Subcutaneous adipose tissue (tissue), 4 donors: ENCODE measurements around the gene PGAP3. TPM values are rescaled to one million over a fixed set of nuclear protein-coding genes. Genes with fewer than 3 reads are reported as not detected.

Experiments used
- CTCF ChIP-seq: fragments of 450-650 bp; IDR thresholded peaks from one replicate; pipeline ENCODE4 v1.5.1; 2016; ENCODE audit warnings: low read depth, mild to moderate bottlenecking, control low read depth, antibody characterized with exemption, moderate library complexity
- total RNA-seq, 4 donors: library from RNA; depleted of rRNA; stranded (reverse); fragments of >200 nt; gene quantifications; one replicate each; pipeline ENCODE4 v1.1.0, GENCODE V29; 2016

PGAP3 gene
- total RNA-seq, 4 donors from 2014 or later: 7.6 to 12.8 (median 8.0) TPM

- no peak for TF ChIP-seq CTCF
Measured at GRCh38 chr17:39666231-39666600, 21.6 kb downstream of the PGAP3 start.

- TF ChIP-seq CTCF: no peak
Measured at GRCh38 chr17:39665642-39666224, 22.1 kb downstream of the PGAP3 start.

- TF ChIP-seq CTCF: no peak
Measured at GRCh38 chr17:39664581-39665561, 23.0 kb downstream of the PGAP3 start, which contains the start of gene TCAP. TCAP (plus strand) TSS chr17:39665349; CDS start chr17:39665360, 11 bp downstream.

- no peak for TF ChIP-seq CTCF
Measured at GRCh38 chr17:39663688-39664580, 23.9 kb downstream of the PGAP3 start.

GRCh38 chr17:39663340-39663687 lies 24.5 kb downstream of the PGAP3 start:
- no peak for TF ChIP-seq CTCF

GRCh38 chr17:39662551-39663339 lies 25.1 kb downstream of the PGAP3 start:
- TF ChIP-seq CTCF: no peak
